ENCODE data around the gene MACO1.

MACO1 gene

GRCh38 chr1:25543425-25544242, 112.9 kb downstream of the MACO1 start, which contains the start of gene LDLRAP1:
TSS of gene LDLRAP1 (plus strand) at chr1:25543606. CDS start at chr1:25543699, 93 bp downstream.
- DNase-seq (ENCODE audit: low read depth), result no peak

- DNase-seq (ENCODE audit: low read depth), result no peak
These were observed 113.6 kb downstream of the MACO1 start for GRCh38 chr1:25544243-25544764.

- no peak for DNase-seq (ENCODE audit: low read depth)
These were observed 114.1 kb downstream of the MACO1 start for GRCh38 chr1:25544819-25545218.

DNA sequence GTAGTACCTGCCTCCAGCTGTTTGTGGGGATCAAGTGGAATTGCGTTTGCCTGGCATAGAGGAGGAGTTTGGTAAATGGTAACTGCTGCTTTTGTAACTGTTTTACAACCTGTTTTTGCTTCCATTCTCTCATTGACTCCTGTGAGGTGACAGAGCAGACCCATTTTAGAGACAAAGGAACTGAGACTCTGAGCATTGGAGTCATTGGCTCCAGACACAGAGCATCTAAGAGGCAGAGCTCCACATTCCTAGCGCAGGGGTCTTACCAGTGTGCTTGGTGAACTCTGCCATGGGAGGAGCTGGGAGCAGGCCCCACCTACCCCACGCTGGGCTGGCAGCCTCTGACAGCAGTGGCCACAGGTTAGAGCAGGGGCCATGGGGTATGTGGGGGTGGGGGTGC, 115.1 kb downstream of the MACO1 start:
- no peak for DNase-seq (ENCODE audit: low read depth)

- no peak for DNase-seq (ENCODE audit: low read depth)
These were observed 115.5 kb downstream of the MACO1 start for GRCh38 chr1:25546193-25546592.

DNA sequence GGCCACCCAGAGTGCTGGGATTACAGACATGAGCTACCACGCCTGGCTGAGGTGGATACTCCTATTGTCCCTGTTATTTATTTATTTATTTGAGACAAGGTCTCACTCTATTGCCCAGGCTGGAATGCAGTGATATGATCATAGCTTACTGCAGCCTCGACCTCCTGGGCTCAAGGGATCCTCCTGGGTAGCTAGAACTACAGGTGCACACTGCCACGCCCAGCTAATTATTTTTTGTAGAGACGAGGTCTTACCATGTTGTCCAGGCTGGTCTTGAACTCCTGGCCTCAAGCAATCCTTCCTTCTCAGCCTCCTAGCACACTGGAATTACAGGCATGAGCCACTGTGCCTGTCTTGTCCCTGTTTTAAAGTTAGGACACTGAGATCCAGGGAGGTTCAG, 117.9 kb downstream of the MACO1 start:
- DNase-seq (ENCODE audit: low read depth), result no peak

DNA sequence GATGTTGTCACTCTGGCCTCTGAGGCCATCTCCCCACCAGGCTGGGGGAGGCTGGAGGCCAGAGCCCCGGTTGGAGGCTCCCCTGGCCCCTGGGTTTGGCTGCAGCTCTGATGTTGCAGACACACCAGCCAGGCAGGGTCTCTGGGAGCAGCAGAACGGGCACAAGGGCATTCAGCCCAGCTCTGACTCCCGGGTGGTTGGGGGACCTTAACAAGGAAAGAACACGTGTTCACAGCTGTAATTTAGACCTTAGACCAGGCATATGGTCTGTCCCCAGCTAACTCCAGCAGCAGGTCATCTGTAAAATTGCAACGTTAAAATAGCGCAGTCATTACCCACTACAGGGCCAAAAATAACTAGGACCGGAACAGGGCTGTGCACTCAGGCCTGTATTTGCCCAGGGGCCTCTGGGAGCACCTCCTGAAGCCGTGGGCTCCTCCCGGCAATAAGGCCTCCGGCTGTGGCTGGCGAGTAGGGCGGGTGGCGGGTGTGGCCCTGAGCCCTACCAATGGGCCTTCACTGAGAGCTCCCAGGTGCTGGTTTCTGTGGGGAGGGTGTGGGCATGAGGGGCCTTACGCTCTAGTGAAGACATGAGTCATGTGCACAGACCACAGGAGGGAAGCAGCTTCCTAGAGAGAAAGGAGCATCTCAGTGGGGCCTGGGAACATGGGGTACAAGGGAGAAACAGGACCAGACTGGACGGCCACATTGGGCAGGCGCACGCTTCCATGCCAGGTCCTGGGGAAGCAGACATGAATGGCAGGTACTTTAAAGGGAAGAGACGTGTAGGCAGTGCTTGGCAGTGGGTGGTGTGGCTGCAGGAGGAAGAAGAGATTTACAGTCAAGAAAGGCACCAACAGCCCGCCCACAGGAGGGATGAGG, 118.8 kb downstream of the MACO1 start:
- no peak for DNase-seq (ENCODE audit: low read depth)

Measured in non-pigmented ciliary epithelial cell (primary cell).